ENCODE measurements around the gene FIGNL2. TPM values are rescaled to one million over a fixed set of nuclear protein-coding genes. Genes with fewer than 3 reads are reported as not detected.
A peak's percentile ranks its signal among the peaks of the same experiment; 100 is the strongest.

FIGNL2 gene
- total RNA-seq, 1 donor from 2014 or later = 17.8 TPM

DNA sequence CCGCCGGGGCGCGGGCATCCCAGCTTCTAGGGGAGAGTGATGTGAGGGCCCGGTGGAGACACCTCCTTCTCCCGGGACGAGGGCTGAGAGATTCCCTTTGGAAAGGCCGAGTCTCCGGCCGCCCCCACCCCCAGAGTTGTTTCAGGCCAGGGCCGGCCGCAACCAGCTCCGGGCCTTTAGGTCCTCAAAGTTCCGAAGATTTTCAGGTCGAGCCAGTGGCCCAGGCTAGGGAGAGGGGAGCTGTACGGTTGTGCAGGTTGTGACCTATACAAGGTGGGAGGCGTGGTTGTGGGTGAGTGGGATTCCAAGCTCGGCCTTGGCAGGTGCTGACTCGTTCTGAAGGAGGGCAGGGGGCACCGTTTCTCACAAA is 21.0 kb upstream of the FIGNL2 start:
- Mint-ChIP-seq H3K4me1 (ENCODE audit: unreplicated experiment) (peaks cover 58% of the 10 kb centered on the region), H3K27me3 (peaks cover 29% of the 10 kb centered on the region), H3K27ac (peak overlapping the region; percentile 50)

DNA sequence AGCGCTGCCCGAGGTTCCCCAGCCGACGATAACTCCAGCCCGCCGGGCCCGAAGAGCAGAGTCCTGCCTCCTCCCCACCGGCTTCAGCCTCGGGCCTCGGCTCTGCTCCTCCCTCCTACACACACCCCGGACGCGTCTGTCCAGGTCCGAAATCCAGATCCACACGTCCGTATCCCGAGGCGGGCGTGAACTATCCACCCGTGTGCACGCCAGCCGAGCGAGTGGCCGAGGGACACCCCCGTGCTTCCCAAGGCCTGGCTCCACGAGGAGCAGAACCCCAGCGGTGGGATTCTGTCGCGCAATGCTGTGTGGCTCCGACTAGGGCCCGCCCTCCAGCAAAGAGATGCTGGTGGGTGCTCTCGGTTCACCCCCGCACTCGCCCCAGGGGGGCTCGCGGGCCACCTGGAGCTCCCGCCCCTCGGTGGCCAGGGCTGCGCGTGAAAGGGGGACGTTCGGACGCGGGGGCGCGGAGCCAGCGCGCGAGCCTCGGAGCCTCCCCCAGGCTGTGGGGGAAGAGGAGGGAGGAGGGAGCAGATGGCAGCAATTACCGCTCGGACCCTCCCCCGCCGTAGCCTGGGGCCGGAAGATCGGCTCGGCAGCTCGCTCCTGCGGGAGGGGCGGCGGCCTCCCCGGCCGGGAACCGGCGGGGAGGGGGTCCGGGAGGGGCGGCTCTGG is 20.4 kb upstream of the FIGNL2 start:
- peaks cover 54% of the 10 kb centered on the region for H3K4me1 Mint-ChIP-seq (ENCODE audit: unreplicated experiment)
- peak overlapping the region; percentile 80 for H3K4me3 Mint-ChIP-seq
- no peaks in the 10 kb centered on the region for H3K36me3 Mint-ChIP-seq
- peaks cover 29% of the 10 kb centered on the region for H3K27me3 Mint-ChIP-seq
- no peak for DNase-seq (ENCODE audit: extremely low spot score, unreplicated experiment)
- H3K9me3 Mint-ChIP-seq = no peaks in the 10 kb centered on the region
- peak overlapping the region; percentile 46 for H3K27ac Mint-ChIP-seq
- TF ChIP-seq, protein P1, sequence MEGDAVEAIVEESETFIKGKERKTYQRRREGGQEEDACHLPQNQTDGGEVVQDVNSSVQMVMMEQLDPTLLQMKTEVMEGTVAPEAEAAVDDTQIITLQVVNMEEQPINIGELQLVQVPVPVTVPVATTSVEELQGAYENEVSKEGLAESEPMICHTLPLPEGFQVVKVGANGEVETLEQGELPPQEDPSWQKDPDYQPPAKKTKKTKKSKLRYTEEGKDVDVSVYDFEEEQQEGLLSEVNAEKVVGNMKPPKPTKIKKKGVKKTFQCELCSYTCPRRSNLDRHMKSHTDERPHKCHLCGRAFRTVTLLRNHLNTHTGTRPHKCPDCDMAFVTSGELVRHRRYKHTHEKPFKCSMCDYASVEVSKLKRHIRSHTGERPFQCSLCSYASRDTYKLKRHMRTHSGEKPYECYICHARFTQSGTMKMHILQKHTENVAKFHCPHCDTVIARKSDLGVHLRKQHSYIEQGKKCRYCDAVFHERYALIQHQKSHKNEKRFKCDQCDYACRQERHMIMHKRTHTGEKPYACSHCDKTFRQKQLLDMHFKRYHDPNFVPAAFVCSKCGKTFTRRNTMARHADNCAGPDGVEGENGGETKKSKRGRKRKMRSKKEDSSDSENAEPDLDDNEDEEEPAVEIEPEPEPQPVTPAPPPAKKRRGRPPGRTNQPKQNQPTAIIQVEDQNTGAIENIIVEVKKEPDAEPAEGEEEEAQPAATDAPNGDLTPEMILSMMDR (conservative IDR thresholded peaks at IDR 0.05) = peak; percentile 54

More for the DNA sequence above, 21.0 kb upstream of the FIGNL2 start:
- Mint-ChIP-seq H3K4me3 (peak overlapping the region; percentile 72), H3K36me3 (no peaks in the 10 kb centered on the region), H3K9me3 (no peaks in the 10 kb centered on the region)
- TF ChIP-seq, protein P1 (conservative IDR thresholded peaks at IDR 0.05) = no peak
- no peak for DNase-seq (ENCODE audit: extremely low spot score, unreplicated experiment)

DNA sequence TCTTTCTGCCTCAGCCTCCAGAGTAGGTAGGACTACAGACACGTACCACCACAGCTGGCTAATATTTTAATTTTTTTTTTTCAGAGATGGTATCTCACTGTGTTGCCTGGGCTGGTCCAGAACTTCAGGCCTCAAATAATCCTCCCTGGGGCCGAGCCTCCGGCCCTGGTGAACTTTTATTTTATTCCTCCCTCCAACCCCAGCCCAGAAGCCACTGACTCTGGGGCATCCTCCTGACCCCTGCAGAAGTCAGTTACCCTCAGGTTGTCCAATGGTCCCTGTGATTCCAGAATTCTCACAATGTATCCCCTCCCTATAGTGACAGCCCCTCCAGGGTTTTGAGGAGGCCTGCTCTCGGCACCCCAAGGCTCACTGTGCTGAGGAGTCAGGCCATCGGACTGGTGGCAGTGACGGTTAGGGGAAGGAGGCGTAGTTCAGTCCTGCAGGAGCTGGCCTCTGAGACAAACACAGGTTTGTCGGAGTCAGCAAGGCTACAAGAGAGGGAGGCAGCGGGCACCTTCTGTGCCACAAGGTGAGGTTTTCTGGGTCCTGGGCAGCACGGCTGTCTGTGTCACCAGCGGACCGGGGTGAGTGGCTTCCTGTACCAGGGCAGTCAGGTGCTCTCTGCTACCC is 19.4 kb upstream of the FIGNL2 start:
- Mint-ChIP-seq H3K27me3 (peaks cover 33% of the 10 kb centered on the region), H3K4me1 (ENCODE audit: unreplicated experiment) (peaks cover 58% of the 10 kb centered on the region), H3K9me3 (no peaks in the 10 kb centered on the region), H3K27ac (no peak overlapping the region), H3K4me3 (peak overlapping the region; percentile 80), H3K36me3 (no peaks in the 10 kb centered on the region)
- TF ChIP-seq, protein P1 (conservative IDR thresholded peaks at IDR 0.05) = no peak
- DNase-seq (ENCODE audit: extremely low spot score, unreplicated experiment) = no peak

DNA sequence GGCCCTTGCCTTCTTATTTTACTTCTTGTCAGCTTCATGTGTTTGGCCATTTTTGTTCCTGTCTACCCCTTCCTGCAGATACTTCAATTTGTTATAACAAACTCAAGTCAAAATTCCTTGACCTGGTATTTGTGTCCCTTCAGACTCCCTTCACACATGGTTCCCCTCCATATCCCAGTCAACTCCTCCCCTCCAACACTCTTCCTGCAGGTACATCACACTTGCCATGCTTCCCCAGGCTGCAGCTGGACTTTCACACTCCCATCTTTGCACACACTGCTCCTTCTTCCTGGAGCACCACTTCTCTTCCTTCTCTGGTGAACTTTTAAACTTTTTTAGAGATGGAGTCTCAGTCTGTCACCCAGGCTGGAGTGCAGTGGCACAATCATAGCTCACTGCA is 18.9 kb upstream of the FIGNL2 start:
- Mint-ChIP-seq H3K4me3 (peak overlapping the region; percentile 35), H3K36me3 (no peaks in the 10 kb centered on the region), H3K4me1 (ENCODE audit: unreplicated experiment) (peaks cover 58% of the 10 kb centered on the region), H3K27me3 (peaks cover 33% of the 10 kb centered on the region), H3K27ac (no peak overlapping the region), H3K9me3 (no peaks in the 10 kb centered on the region)
- DNase-seq (ENCODE audit: extremely low spot score, unreplicated experiment) = no peak
- TF ChIP-seq, protein P1 (conservative IDR thresholded peaks at IDR 0.05) = no peak

DNA sequence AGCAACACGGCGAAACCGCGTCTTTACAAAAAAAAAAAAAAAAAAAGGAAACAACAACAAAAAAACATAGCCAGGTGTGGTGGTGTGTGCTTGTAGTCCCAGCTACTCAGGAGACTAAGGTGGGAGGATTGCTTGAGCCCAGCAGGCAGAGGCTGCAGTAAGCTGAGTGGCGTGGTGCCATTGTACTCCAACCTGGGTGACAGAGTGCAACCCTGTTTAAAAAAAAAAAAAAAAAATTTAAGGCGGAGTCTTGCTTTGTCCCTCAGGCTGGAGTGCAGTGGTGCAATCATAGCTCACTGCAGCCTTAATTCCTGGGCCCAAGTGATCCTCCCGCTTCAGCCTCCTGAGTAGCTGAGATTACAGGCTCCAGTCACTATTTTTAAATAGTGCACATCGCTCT is 18.2 kb upstream of the FIGNL2 start:
- Mint-ChIP-seq H3K36me3 (no peaks in the 10 kb centered on the region), H3K9me3 (no peaks in the 10 kb centered on the region), H3K27me3 (peaks cover 33% of the 10 kb centered on the region), H3K4me3 (no peak overlapping the region), H3K4me1 (ENCODE audit: unreplicated experiment) (peaks cover 57% of the 10 kb centered on the region), H3K27ac (no peak overlapping the region)
- no peak for DNase-seq (ENCODE audit: extremely low spot score, unreplicated experiment)
- TF ChIP-seq, protein P1 (conservative IDR thresholded peaks at IDR 0.05) = no peak
